ENCODE measurements around the gene STEAP3.

Gene STEAP3

DNA sequence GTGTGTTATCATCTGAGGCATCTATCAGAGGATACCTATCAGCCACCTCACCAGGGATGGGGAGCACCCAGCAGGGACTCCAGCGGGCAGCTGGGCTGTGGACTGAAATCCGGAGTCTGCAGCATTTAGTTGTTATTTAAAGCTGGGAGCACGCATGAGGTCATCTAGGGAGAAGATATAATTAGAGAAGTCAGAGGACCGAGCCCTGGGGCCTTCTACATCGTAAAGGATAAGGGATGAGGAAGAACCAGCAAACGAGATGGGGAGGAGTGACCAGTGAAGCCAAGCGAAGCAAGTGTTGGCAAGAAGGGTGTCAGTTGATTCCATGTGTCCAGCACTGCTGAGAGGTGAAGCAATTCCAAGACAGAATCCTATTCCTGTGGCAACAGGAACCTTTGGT lies 70.3 kb downstream of the STEAP3 start:
- POLR2A ChIA-PET: no interaction called here
- CTCF ChIA-PET: interaction anchor here (0.8 to 6.7 kb wide), 3 partner anchors 13 to 412 kb away, joined by 3 to 77 read pairs (median 3); no protein-coding TSS in a partner anchor
- no peak for DNase-seq (ENCODE audit: low read depth, low spot score)
- H3K4me3 ChIP-seq (ENCODE audit: low read depth, low read length): no peak overlapping the region
- TF ChIP-seq, protein P1, sequence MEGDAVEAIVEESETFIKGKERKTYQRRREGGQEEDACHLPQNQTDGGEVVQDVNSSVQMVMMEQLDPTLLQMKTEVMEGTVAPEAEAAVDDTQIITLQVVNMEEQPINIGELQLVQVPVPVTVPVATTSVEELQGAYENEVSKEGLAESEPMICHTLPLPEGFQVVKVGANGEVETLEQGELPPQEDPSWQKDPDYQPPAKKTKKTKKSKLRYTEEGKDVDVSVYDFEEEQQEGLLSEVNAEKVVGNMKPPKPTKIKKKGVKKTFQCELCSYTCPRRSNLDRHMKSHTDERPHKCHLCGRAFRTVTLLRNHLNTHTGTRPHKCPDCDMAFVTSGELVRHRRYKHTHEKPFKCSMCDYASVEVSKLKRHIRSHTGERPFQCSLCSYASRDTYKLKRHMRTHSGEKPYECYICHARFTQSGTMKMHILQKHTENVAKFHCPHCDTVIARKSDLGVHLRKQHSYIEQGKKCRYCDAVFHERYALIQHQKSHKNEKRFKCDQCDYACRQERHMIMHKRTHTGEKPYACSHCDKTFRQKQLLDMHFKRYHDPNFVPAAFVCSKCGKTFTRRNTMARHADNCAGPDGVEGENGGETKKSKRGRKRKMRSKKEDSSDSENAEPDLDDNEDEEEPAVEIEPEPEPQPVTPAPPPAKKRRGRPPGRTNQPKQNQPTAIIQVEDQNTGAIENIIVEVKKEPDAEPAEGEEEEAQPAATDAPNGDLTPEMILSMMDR (IDR thresholded peaks at IDR 0.05; ENCODE audit: insufficient read depth, low read length, missing control alignments): no peak

DNA sequence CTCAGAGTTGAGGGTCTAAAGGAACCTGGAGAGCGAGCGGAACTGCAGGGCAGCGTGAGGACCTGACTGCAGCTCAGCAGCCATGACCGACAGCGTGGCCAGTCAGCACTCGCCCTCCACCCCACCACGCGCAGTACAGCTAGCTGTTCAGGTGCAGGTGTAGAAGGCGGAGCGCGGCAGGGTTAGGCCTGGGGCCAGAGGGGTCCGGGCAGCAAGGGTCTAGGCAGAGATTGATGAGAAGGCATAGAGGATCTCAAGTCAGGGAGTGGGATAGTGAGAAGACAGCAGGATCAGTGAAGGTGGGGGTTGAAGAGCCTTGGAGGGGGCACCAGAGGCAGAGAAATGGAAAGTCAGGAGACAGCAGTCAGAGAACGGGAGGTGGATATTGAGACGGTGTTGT lies 71.0 kb downstream of the STEAP3 start:
- no peak for DNase-seq (ENCODE audit: low read depth, low spot score)
- TF ChIP-seq, protein P1 (IDR thresholded peaks at IDR 0.05; ENCODE audit: insufficient read depth, low read length, missing control alignments): no peak
- ChIA-PET CTCF (interaction anchor here (0.8 to 6.7 kb wide), 3 partner anchors 13 to 413 kb away, joined by 3 to 77 read pairs (median 3); no protein-coding TSS in a partner anchor), POLR2A (no interaction called here)
- no peak overlapping the region for H3K4me3 ChIP-seq (ENCODE audit: low read depth, low read length)

DNA sequence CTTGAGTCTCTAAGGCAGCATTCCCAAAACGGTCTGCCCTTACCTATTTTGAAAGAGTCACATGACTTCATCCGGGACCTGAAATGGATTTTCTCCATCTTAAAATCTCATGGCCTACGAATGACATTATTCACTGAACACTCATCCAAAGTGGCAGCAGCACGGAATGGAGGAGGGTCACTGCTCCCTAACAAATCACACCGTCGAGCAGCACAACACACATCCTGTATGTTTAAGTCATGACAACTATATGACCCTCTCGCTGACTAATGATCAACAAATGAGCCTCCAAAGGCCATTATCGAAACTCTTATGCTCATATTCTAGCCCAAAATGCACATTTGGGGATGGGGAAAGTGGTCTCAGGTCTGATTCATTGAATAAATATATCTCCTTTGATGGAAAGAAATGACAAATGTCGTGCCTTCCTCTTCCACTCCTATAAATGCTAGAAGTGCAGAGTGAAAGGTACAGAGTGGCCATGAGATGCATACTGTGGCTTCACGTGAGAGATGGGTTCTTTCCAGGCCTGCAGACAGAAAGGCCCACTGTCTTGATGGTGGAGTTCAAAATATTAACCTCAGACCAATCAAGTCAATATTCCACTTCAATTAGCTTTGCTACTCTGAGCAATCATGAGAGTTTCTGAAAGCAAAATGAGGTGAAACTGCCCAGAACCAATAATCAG lies 72.2 kb downstream of the STEAP3 start:
- DNase-seq (ENCODE audit: low read depth, low spot score): no peak
- ChIA-PET POLR2A (no interaction called here), CTCF (interaction anchor here (1.1 kb wide), 1 partner anchor 77 kb away, joined by 3 read pairs; no protein-coding TSS in a partner anchor)
- TF ChIP-seq, protein P1 (IDR thresholded peaks at IDR 0.05; ENCODE audit: insufficient read depth, low read length, missing control alignments): no peak
- no peak overlapping the region for H3K4me3 ChIP-seq (ENCODE audit: low read depth, low read length)

DNA sequence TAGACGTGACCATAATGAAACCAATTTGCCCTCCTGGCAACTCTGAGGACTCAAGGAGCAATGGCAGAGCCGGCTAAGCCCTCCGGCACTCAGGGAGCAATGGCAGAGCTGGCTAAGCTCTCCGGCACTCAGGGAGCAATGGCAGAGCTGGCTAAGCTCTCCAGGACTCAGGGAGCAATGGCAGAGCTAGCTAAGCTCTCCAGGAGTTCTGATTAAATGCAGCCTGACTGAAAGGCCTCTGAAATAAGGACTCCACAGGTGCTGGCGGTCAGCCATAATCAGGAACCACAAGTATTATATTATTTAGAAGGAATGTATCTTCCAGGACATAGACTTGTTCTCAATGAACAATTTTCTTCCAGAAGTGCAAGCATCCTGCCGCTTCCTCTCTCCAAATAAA lies 77.8 kb downstream of the STEAP3 start:
- ChIA-PET POLR2A (no interaction called here), CTCF (interaction anchor here (1.2 to 7.7 kb wide), 5 partner anchors 11 to 420 kb away, joined by 4 to 62 read pairs (median 8); no protein-coding TSS in a partner anchor)

DNA sequence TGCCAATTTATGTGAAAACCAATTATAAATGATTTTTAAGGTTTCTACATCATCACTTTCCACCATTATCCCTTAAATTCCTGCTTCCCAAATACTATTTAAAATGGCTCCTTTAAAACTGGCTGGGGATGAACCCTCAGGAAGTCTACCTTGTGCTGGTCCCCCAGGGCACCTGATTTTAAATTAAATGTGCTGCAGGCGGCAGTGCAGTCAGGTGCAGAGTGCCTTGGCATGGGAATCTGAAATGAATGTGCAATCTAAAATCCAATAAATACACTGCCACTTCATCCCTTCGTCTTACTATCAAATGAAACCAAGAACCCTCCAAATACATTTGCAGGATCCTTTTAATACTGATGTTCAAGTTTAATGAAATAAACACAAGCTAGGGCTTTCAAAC lies 81.2 kb downstream of the STEAP3 start:
- TF ChIP-seq, protein P1 (IDR thresholded peaks at IDR 0.05; ENCODE audit: insufficient read depth, low read length, missing control alignments): no peak
- H3K4me3 ChIP-seq (ENCODE audit: low read depth, low read length): no peak overlapping the region
- DNase-seq (ENCODE audit: low read depth, low spot score): no peak
- CTCF ChIA-PET: interaction anchor here (7.7 kb wide), 1 partner anchor 15 kb away, joined by 62 read pairs; no protein-coding TSS in a partner anchor
- POLR2A ChIA-PET: no interaction called here

More for the DNA sequence above, 77.8 kb downstream of the STEAP3 start:
- H3K4me3 ChIP-seq (ENCODE audit: low read depth, low read length): no peak overlapping the region
- no peak for DNase-seq (ENCODE audit: low read depth, low spot score)
- TF ChIP-seq, protein P1 (IDR thresholded peaks at IDR 0.05; ENCODE audit: insufficient read depth, low read length, missing control alignments): no peak

DNA sequence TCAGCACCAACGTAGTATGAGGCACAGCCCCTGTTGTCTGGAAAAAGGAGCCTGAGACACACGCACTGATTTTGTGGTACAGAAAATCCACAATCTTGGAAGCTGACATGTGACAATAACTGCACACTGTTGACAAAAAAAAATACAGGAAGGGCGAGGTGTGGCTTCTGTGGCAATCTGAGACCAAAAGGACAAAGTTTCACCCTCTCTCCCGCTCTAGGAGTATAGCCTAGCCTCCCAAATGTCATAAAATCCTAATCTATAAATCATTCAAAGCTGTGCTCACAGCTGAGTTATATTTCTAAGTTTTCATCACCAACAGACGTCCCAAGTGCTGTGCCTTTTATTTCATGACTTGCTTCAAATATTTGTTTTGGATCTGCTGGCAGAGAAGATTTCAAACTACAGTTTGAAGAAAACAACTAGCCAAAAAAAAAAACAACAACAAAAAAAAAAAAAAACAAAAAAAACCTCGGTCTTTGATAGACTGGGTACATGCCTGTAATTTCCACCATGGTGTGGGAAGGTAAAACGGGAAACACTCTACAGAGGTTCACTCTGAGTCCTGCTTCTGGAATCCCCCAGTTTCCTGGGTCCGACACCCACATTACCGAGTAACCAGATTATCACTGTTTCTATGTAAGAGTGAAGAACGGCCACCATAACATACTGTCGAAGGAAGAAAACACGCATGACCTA lies 82.0 kb downstream of the STEAP3 start:
- CTCF ChIA-PET: interaction anchor here (7.7 kb wide), 1 partner anchor 15 kb away, joined by 62 read pairs; no protein-coding TSS in a partner anchor
- POLR2A ChIA-PET: no interaction called here
- TF ChIP-seq, protein P1 (IDR thresholded peaks at IDR 0.05; ENCODE audit: insufficient read depth, low read length, missing control alignments): no peak
- H3K4me3 ChIP-seq (ENCODE audit: low read depth, low read length): no peak overlapping the region
- no peak for DNase-seq (ENCODE audit: low read depth, low spot score)

Data from AG04449 (cell line).